ENCODE measurements around the gene LRRC8D.

LRRC8D gene

DNA sequence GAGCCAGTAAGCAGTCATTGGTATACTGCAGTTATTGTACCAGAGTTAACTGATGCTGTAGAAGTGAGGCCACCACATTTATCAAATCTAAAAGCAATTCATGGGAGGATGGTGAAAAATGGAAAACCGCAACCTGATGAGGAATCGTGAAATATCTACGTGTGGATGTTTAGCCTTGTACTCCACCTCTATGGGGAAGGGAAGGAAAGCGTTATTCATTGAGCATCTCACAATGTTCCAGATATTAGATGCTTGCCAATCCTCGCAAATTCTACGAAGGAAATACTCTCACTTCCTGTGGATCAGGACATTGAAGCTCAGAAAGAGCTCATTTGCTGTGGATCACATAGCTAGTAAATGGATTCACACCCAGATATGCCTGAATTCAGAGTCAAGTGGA lies 77.3 kb downstream of the LRRC8D start:
- no peak for DNase-seq

DNA sequence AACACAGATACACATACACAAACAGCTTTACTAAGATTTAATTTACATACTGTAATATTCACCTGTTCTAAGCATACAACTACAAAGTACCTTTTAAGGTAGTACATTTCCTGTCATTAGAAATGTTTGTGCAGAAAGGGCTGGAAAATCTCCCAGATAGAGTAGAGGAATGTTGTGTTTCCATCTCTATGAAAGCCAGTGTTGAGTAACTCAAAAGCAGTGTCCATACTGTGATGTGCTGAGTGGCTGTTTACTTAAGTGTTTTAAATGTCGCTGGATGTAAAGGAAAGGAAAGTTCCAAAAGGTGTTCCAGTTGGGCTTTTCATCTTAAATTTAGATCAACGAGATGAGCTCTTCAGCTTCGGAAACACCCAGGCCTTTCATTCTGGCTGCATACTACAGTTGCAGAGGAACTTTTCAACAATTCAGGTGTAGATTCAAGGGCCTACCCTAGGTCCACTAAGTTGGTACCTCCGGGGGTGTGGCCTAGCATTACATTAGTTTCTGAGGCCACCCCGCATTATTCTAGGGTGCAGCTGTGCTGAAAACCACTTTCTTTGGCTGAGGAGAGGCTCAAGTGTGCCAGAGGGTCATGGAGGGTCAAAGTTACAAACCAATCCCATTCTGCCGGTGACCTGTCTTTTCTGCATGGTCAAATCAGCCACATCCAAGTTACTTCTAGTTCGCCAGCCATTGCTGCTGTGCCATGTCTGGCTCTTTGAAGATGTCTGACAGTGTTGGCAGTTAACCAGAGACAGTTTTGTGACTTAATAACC lies 78.1 kb downstream of the LRRC8D start:
- DNase-seq, result no peak

DNA sequence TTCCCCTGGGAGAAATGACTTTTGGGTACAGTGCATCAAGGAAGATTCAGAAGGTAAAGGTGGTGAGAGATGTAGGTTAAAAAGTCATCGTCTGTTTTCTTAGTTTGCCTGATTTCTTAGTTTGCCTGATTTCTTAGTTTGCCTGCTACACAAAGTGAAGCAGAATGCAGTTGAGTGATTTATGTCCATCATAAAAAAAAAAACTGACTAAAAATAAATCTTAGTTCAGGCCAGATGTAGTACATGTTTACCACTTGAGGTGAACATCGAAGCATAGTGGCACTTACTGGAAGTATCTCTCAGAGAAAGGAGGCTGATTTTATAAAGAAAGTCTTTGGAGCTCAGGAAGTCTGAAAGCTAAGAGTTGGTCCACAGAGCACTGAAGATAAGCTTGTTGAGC lies 79.5 kb downstream of the LRRC8D start:
- DNase-seq, result no peak

DNA sequence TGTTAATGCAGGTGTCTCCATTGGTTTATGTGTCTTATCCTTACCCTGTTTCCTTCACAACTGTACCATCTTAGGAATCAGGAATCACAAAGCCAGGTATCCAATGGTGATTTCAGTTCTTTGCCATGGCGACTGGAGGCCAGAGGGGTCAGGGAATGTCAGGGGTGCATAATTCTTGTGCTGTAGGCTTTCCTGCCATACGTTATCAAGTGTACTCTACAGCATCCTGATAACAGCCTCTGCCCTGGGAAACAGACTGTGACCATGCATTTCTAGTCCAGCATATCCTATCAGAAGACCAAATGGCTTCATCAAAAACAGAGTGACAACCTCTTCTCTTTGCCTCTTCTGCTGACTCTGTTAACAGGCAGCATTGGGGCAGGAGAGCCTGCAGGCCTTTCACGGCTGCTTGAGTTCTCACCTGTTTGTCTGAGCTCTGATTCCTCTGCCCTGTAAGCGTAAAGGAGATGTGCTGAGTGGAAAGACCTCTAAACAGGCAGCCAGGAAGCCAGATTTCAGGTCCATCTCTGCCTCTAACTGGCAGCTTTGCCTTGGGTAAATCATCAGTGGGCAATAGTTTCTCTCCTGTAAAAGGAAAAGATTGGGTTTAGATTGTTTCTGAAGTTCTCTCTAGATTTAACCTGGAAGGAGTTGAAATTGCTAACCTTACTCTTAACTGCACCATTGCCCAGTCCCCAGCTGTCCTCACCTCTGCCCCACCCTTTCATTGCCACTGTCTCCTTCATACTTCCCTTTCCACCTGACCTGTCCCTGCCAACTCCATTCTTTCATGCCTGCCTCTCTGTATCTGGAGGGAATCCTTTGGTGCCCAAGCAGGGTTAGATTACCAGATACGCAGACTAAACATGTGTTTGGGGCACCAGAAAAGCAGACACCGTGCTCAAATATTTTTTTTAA lies 80.2 kb downstream of the LRRC8D start:
- DNase-seq, result no peak

DNA sequence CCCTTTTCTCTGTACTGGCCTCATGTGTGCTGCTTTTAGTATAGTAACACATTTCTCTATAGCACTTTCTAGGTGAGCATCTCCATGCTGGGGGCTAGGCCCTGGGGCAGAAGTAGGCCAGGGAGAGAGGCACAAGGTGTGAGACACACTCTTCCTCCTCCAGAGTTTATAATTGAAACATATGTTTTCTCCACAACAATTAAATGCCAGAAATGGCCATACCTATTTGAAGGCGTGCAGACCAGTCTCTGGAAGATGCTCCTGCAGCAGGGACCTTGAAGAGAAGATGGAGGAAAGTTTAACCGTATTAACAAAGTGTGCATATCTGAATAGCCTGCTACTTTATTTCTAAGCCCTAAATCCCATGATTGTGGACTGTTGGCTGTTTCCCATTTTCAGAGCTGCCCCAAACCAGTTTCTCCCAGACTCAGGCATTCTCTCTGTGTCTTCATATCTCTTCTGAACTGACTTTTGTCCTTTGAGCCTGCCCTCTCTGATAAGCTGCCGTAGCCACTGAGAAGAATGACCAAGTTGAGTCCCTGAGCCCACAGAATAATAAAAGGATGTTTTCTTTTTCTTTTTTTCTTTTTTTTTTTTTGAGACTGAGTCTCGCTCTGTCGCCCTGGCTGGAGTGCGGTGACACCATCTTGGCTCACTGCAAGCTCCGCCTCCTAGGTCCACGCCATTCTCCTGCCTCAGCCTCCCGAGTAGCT lies 81.3 kb downstream of the LRRC8D start:
- no peak for DNase-seq

DNA sequence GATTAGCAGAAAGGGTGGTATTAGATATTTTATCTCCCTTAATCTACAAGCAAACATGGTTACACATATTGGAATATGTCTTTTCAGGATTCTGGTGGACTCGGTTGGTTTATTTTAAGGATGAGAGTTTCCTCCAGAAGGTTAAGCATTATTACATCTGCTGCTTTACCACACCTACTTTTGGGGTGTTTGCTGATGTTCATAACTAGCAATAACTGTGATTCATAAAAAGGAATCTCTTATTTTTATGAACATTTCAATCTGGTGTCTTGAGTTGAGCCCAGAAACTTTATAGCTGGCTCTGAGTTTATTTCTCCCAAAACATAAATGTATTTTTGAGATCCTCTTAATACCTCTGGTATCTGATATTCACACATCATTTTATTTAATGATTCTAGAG lies 82.7 kb downstream of the LRRC8D start:
- DNase-seq, result no peak

DNA sequence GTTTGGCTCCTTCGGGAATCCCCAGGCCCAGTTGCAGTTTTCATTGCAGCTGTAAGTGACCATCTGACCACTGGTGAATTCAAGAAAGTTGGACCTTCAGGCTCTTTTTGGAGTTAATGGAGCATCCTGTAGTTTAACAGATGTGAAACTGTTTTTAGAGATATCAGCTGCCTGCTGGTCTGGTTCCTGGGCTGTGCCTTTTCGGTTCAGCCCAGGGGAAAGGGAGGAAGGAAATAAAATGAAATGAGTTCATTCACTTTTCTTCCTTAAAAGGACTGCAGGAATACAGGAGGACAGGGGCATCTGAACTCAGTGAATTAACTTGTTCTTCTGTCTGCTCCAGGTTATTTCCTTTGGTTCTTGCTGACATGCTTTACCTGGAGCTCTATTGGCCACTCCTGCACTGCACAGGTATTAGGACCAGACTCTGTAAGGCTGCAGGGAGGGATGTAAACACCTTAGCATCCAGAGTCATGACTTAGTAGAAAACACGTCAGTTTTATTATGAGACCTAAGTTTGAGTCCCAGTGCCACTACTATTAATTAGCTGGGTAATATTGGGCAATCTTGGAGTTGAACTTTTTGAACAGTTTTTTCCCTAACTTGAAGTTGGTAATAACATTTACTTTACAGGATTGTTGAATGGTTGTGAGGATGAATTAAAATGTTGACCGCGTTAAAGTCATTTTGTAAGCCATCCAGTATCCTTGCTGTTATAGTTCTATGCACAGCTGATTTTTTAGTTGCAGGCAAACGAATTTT lies 83.6 kb downstream of the LRRC8D start:
- no peak for DNase-seq

DNA sequence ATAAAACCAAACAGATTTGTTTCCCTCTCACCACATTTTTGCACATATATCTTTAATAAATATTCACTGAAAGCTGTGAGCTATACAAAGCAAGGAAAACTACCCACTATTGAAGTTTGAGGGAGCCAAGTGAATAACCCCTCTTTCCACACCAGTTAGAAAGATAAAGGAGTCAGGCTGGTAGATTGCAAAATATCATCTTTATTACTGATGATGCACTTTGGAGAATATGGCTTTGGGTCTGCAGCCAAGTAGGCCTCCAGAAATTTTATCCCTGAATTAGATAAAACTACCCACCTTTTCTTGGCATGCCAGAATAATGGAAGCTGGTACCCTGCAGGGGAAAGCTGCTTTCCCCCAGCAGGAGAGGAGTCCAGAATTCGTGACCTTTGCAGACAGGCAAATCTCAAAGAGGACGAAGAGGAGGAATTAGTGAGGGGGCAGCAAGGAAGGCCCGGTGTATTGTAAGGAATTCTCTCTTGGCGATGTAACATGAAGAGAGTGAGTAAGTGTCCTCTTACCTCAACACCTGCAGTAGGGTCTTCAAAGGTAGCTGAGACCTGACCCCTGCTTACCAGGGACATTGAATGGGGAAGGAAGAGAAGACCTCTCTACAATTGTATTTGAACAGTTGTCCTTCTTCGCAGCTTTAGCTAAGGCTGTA lies 84.7 kb downstream of the LRRC8D start:
- DNase-seq, result no peak

DNA sequence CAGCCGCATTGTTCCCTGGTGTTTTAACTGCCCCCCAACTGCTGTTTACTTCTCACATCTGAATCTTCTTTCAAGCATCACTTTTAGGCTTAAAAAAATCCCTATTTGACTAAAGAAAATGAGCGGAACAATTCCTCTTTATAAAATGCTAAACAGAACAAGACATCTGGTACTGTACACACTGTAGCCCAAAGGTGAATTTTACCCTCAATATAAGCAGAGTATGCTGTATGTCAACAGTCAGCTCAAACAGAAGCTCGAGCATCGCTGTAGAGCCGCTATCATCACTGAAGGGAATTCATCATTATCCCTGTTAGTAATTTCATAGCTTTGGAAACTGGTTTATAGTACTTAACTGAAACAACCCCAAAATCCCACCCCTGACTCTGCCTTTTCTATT lies 85.3 kb downstream of the LRRC8D start:
- DNase-seq, result no peak

DNA sequence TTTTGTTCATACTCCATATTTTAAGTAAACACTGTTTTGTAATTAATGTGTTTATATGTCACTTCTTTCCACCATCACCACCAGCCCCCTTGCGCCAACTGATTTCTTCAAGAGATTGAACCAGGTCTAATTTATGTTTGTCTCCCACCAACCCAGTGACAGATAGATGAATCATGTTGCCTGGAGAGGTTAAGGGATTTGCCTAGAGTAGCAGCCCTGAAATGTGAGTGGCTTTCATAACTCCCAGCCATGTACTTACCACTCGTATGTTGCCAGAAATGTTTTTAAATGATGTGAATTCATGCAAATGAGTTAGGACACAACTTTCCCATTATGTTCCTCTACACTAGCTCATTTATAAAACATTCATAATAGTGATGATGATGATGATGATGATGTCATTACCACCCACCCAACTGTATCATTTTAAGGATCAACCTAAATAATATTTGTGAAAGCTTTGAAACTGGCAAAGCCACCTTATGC lies 86.9 kb downstream of the LRRC8D start:
- DNase-seq, result no peak

DNA sequence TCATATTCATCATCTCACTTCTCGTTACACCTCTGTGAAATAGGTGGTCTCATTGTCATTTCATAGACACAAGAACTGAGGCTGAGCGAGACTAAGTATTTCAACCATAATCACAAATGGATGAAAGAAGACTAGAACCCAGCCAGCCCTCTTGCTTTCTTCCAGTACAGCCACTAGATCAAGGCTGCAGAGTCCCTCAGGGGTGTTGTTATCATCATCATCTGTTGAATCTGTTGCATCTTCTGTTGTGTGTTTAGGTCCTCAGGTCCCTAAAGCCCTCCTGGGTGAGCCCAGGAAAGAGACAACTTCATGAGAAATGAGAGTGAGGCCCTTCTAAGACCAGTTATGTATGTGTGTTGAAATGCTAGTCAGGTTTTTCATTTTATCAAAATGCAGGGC lies 87.4 kb downstream of the LRRC8D start:
- no peak for DNase-seq

DNA sequence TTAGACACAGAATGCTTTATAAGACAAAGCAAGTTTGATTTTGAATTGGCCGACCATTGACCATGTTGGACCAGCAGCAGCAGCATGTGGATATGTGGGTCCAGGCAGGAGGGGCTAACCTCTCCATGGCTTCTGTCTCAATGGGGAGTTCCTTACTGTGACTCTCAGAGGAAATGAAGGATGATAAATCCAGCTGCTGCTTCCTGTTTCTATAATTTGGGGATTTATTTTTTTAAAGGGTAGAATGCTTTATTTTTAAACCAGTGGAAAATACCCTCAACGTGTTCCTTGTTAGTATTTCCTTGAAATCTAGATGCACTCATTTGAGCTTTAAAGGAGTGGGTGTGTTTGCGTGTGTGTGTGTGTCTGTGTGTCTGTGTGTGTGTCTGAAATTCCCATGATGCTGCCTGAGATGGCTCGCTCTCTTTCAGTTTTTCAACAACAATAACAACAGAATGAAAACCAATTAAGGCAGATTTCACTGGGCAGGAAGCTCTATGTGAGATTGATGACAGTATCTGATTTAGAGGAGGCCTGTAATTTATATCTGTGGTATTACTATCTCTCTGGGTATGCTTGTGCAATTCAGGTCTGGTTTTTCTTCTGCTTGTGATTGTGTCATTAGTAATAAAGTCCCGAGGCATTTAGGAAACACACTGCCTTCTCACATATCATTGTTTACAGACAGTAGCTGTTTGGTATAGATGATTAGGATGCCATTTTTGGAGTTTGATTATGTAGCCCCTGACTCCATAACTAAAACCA lies 88.0 kb downstream of the LRRC8D start:
- no peak for DNase-seq

DNA sequence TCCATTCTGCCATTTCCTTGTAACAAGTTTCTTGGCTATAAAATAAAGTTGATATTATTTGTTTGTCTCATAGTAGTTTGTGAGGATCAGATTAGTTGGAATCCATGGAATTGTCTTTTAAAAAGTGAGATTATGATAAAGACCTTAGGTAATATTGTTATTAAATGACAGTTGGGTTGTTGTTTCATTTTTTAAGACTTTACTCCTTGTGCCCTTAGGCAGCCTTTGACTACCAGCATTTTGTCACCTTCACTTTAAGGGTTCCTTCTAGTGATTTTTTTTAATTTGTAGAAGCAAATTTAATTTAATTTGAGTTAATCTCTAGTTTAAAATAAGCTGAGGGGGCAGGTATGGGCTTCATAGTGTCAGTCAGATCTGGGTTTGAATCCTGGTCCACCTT lies 89.4 kb downstream of the LRRC8D start:
- no peak for DNase-seq

DNA sequence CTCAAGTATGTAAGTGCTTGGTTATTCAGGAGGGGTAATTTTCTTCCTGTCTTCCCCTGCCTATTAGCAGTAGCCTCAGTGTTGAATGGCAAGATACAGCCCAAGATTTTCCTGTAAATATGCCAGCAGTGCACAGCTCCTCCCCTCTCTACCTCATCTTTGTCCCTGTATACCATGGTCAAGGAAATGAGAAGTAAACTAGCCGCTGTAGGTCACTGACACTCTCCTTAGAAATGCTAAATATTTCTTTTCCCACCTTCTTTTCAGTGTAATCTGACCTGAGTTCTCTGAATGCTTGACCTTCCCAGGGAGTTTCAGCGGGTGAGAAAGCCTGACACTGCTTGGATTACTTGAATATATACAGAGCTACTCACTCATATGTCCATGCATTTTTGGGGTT lies 89.9 kb downstream of the LRRC8D start:
- no peak for DNase-seq

DNA sequence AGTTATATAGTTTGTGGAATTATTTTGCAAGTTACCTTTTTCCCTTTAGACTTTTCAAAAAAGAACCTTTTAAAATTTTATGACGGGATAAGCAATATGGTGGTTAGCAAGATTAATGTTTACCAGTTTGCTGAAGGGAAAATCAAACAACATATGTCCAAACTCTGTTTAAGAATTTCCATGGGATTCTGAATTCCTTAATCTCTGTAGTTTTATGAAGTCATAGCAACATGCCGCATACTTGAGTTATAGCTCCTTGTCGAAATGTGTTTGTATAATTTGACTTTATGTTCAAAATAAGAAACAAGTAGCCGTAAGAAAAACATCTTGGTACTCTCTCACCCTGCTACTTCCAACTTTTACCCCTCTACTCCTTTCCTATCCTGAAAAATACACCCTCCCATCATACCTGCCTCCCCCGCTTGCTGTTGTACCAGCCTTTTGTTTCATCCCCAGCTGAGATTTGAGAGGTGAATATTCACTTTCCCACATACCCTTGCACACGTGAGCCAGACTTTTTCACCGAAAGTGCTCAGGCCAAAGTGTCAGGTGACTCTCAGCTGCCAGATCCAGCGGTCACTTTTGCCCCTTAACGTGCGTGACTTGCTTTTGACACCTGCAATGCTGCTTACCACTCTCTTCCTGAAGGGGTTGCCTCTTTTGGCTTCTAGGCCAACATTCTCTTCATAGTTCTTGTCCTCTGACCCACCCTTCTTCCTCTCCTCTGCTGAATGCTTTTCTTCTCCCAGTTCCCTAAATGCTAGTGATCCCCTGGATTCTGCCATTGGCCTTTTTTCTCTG lies 90.6 kb downstream of the LRRC8D start:
- no peak for DNase-seq

DNA sequence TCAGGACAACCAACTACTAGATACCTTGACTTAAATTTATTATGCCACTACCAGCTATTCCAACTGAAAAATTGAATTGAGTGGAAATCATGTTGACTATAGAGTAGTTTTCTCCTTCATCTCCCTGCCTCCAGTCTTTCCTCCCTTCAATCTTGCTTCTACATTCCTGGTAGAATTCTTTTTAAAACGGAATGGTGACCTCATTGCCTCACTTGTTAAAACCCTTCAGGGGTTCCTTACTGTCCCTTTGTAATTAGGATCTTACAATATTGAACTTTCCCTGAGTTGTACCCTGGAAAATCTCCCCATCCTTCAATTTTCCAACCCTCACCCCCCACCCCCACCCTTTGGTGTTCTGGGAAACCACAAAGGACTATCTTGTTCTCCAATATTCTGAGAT lies 91.2 kb downstream of the LRRC8D start:
- DNase-seq, result no peak

DNA sequence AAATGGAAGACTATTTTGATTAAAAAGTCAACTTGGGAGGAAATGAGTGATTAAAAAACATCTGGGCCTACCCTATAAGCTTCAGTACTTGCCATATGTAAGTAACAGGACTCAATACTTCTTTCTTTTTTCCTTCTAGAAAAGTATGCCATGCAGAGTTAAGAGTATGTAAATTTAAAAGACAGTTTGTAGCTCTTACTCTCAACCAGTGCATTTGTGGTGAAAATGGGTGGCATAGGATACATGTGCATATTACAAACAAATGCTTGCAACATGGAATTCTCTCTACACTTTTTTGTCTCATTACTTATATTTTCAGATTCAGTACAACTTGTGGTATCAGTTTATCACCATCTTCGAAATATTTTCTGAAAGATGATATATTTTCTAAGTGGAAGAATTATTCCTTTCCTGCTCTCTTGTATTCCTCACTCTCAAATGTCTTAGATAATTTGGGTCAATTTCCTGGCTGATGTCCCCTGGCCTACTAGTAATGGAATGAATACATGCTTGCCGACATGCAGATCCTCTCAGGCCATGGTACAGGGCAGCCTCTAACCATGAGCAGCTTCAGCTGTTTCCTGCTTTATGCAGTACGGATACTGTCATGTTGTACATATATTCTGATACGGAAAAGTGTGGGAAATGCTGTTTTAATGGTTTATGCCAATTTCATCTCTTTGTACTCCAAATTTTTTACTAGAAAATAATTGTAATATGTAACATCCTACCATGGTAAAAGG lies 92.7 kb downstream of the LRRC8D start:
- no peak for DNase-seq

DNA sequence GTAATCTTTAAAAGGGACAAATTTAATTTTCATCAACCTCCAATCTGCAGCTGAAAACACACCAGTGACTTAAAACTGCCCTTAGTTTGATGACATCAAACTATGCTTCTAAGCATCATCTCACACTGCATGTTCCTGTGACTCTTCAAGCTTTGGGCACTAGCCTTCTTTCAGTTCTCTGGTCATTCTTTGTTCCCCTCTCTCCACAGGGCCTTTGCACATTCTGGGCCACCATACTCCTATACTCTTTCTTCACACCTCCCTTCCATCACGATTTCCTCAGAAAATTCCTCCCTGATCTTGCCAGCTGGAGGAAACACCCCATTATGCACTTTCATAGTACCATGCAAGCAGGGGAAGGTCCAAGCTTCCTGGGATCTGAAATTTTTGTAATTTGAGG lies 96.5 kb downstream of the LRRC8D start:
- DNase-seq, result no peak

DNA sequence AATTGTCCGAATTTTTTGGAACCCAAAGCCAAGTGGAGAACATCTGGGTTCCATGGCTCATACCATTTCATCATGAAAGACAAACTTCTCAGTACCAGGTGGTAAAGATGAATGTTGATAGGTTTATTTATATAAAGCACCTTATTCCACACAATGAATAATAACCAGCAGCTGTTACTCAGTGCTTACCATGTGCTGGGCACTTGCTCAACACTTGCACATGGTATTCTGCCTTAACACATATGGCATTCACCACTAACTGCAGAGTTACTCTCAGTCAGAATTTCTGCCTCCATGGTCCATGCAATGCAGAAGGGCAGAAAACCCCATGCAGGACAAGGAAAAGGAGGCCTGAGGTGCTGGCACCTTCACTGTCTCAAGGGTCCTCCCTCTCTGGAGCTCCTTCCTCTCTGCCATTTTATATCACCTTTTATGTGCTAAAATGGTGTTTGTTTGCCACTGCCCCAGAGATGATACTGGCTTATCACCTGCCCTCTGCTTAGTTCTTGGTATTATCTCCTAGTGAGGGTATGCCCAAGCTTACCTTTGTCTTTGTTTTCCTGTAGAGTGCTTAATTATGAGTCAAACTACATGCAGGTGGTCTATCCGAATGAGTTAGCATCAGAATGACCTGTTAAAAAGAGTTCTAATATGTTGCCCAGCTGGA lies 97.4 kb downstream of the LRRC8D start:
- no peak for DNase-seq

Data from NCI-H1930 (cell line).